HG03342 (cell line): Measurements from ENCODE around the gene TBX21.

Experiments
- ATAC-seq: cut with Tn5 transposase; IDR thresholded peaks from one replicate; pipeline ENCODE4 v1.9.1; 2021; ENCODE audit warnings: mild to moderate bottlenecking, moderate library complexity; ENCODE audit not compliant: unreplicated experiment

Gene TBX21

DNA sequence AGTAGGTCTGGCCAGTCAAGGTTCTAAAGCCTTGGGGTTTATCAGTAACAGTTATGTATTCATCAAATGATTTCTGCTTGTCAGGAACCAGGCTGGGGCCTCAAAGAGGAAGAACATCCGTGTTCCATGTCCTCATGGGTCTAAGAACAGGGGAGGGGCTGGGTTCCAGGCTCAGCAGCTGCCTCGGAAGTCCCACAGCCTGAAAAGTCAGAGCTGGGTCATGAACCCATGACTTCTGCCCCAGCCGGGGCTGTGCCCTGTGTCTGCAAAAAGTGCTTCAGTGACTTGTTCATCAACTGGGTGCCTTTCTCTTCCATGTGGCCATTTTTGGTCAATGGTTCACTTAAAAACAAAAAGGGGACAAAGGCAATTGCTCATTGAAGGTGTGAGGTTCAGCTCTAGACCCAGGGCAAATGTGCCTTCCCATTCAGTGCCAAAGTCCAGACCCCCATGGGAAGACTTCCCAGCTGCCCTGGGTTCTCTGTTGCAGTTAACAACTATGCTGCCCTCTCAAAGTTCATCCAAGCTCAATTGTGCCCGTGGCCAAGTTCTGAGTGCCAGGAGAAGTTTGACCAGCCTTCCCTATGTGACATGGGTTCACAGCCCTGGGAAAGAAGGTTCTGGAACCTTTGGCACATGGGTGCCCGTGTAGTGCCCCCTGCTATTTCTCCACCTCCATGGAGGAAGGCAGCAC is 20.6 kb upstream of the TBX21 start:
- no peak for ATAC-seq

- ATAC-seq = no peak
Measured at GRCh38 chr17:47713980-47714700, 18.9 kb upstream of the TBX21 start.

GRCh38 chr17:47714773-47715396 is 18.2 kb upstream of the TBX21 start:
- ATAC-seq = no peak

GRCh38 chr17:47715669-47716325 is 17.2 kb upstream of the TBX21 start:
- no peak for ATAC-seq

- ATAC-seq = no peak
Measured at GRCh38 chr17:47716375-47716774, 16.7 kb upstream of the TBX21 start.

DNA sequence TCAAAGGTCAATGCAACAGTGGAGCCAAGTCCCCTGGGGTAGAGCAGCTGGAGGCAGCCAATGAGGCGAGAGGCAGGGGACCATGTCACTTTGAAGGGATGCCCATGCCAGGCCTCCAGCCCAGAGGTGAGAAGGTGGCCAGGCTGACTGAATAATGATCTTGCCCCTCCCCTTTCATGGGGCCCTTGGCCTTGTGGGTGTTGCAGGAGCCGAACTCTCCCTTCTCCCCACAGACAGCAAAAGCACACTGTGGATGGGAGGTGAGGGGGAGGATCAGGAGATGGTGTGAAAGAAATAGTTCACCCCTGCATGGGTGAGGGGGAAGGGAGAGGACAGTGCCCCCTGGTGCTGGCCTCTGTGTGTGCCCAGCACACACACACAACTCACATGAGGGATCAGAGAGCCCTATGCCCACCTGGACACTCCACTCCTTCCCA is 15.8 kb upstream of the TBX21 start:
- ATAC-seq = no peak

DNA sequence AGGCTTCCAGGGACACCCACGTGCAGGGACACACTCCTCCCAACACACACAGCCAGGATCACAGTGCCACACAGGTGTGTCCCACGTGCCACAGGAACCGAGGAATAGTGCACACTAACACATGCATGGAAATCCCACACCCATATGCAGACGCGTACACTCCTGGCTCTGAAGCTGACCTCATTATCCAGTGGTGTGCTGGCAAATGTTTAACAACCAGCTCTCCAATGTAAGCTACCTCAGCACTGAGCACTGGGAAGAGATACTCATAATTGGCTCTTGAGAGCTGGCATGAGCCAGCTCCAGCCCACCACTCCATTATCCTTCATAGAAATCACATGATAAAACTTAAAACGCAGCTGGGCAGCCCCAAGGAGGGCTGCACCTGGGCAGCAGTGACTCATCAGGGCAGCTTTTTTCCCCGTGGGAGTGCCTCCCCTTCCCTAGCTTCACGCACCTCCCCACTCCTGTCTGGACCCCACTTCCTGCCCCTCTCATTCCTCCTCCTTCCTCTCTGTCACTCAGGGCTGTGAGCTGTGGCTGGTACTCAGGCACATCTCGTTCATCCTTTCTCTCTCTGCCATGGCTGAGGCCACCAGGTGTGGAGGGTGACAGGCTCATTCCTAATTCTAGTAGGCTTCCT is 14.9 kb upstream of the TBX21 start:
- ATAC-seq = no peak

- ATAC-seq = no peak
Measured at GRCh38 chr17:47718634-47719405, 14.2 kb upstream of the TBX21 start.

DNA sequence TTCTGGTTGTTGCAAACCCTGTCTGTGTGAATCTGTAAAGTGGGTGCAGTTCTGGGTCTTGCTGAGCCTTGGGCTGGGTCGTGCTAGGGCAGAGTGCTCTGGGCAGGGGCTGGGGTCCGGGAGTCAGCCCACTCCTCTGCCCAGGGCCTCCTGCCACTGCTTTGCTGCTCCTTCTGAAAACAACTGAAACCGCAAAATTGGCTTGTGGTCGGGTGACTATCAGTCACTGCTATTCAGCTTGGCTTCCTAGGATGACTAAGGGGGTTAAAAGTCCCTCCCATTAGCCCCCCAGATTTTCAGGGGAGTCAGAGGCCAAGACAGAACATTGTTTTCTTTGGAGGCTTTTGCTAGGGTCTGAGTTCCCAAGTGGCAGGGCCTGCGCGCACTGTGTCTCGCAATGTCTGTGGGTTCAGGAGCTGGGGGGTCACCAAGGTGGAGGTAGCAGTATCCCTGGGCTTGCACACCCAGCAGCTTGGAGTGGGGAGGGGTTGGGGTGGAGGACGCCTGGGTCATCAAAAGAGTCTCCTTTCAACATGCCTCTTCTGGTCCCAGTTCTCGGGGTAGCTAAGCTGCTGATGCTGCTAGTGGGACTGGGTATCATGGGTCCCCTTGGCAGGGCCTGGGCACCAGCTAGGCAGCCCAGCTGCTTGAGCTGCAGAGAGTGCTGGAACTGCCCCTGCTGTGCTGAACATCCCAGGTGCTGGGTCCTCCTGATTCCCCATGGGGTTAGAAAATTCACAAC is 13.5 kb upstream of the TBX21 start:
- no peak for ATAC-seq

DNA sequence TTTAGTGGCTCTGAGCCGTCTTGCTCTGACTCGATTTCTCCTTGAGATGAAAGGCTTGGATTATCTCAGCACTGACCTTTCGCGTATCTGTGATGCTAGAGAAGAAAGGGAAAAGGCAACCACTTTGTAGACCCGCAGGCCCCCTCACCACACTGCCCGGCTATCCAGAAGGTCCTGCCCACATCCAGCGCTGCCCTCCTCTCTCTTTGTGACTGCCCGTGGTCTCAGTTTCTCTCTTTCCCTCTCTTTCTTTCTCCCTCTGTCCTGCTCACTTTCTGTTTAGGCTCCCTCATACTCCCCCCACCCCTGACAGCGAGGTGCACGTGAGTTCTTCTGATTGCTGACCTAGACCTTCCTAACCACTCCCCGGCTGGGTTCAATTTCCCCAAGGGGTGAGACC is 12.8 kb upstream of the TBX21 start:
- no peak for ATAC-seq

DNA sequence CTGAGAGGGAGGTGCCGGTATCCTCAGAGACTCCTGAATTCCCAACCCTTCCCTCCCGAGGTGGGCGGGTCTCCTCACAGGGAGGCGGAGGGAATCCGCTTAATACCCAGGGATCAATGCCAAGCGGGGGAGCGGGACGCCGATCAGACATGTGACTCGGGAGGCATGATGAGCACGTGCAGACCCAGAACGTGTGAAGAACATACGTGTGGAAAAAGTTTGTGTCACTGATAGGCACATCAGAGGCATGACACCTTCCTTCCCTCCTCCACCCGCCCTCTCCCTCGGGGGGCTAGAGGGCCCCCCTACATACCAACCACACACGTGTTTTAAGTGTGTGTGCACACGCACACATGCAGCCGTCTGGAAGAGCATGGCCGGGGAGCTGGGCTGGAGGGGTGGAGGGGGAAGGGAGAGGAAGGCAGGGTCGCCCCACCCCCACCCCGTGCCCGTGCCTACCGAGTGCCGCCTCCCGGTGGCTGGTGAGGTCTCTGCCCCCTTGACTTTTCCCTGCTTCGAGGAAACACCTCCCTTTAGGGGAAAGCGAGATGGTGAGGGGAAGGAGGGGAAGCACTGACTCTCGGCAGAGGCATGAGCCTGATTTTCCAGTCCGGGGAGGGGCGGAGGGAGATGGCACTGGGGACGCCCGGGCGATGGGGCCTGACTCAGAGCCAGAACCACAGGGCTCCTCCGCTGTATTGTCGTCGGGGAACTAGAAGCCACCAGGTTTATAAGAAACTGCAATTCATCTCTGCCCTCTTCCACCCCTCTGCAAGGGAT is 12.1 kb upstream of the TBX21 start:
- ATAC-seq = no peak

GRCh38 chr17:47721725-47722124 is 11.3 kb upstream of the TBX21 start:
- no peak for ATAC-seq

DNA sequence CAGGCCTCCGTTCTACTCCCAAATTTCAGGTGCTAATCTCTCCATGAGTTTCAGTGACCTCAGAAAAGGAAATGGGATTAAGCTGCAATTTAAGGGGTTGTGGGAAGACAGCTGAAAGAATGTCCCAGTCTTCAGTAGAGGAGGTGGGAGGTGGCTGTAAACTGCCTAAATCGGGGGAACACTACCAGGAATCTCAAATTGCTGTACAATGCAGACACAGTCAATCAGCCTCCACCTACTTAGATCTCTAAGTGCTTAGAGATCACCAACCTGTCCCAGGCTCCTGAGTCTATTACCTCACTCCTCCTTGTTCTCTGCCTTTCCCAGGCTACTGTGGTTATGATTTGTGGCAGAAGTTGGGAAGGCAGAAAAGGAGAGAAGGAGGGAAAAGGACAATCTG is 8.3 kb upstream of the TBX21 start:
- no peak for ATAC-seq

GRCh38 chr17:47725446-47726111 is 7.5 kb upstream of the TBX21 start:
- no peak for ATAC-seq

DNA sequence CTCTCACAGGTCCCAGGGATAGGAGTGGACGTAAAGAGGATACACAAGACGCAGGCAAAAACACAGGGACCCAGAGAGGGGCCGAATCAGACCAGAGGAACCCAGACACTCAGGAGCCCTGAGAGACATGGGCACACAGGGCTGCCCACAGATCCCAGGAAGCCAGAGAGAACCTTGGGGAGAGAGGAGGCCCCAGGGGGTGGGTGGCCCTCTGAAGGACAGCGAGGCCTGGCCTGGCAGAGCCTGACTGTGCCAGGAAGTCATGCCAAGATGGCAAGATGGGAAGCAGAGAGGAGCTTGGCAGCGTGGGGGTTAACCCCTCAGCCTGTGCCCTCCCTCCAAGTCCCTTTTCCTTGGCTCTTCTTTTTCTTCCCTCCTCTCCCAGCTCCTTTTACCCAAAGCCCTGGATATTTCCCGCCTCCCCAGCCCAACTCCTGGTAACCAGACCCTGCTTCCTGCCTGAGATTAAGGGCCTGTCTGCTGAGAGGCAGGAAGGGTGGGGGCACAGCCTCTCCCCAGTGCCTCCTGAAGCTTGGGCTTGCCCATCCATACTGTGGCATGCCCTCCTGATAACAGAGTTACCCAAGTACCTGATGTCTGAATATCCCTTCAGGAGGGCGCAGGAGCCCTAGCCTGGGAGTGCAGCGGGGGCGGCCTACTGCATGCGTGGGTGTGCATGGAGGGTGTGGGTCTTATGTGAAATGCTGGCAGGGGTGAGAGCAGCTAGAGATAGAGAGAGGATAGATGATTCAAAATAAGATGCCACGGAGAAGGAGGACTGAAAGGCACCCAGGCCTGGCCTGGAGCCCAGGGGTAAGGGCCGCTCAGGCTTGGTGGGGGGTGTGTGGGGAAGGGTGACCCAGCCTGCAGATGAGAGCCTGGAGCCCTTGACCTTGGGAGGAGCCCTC is 6.0 kb upstream of the TBX21 start:
- no peak for ATAC-seq

- no peak for ATAC-seq
Measured at GRCh38 chr17:47727704-47728036, 5.4 kb upstream of the TBX21 start.

GRCh38 chr17:47728214-47728877 is 4.7 kb upstream of the TBX21 start:
- no peak for ATAC-seq
